Measurements from ENCODE around the gene DNAJC4. TPM values are rescaled to one million over a fixed set of nuclear protein-coding genes. Genes with fewer than 3 reads are reported as not detected.
"Not testable (repeated sequence)": the region's sequence is repeated elsewhere in the genome, so short reads cannot be mapped to it uniquely, and the experiment has no call there.

The DNAJC4 gene
- total RNA-seq, 1 experiment from 2014 or later, result 26.0 TPM

GRCh38 chr11:64245797-64246620 lies 15.7 kb downstream of the DNAJC4 start (continued):
- TF ChIP-seq EMX1 (CRISPR knock-in tag; IDR thresholded peaks at IDR 0.05) (no peak), NFYB (CRISPR knock-in tag; conservative IDR thresholded peaks at IDR 0.05; ENCODE audit: low read depth) (no peak)

GRCh38 chr11:64246621-64246870 lies 16.2 kb downstream of the DNAJC4 start:
- not testable (repeated sequence) for H3K27me3 Mint-ChIP-seq (ENCODE audit: low read depth); ATAC-seq; H3K9me3 Mint-ChIP-seq; H3K27ac Mint-ChIP-seq; DNase-seq (ENCODE audit: low spot score); H3K36me3 Mint-ChIP-seq
- TF ChIP-seq USF2 (CRISPR knock-in tag; IDR thresholded peaks at IDR 0.05) (peak; percentile 35; the same call in 1 of the 2 replicates), ZNF416 (CRISPR knock-in tag; IDR thresholded peaks at IDR 0.05) (peak; percentile 10; the same call in 1 of the 2 replicates), TP53 (CRISPR knock-in tag; IDR thresholded peaks at IDR 0.05) (0 out of 2 replicates have a peak, but pooled peaks have one; percentile 20)
- CTCF ChIA-PET, result interaction anchor here (0.8 to 2.1 kb wide), 8 partner anchors 21 to 108 kb away, joined by 3 to 11 read pairs (median 6); partner anchors contain the start of genes ESRRA, NUDT22 and TRPT1
- H3K4me3 Mint-ChIP-seq, result peak overlapping the region; percentile 88
- POLR2A ChIA-PET, result interaction anchor here (0.7 to 1.7 kb wide), 5 partner anchors 20 to 464 kb away, joined by 3 to 7 read pairs (median 3); partner anchors contain the start of genes NUDT22 and TRPT1
- peaks cover 50% of the 10 kb centered on the region for H3K4me1 Mint-ChIP-seq

GRCh38 chr11:64246871-64247728 lies 16.8 kb downstream of the DNAJC4 start, which contains the start of gene PPP1R14B:
Gene PPP1R14B, minus strand, starts transcription at chr11:64246943. Its CDS starts 270 bp downstream, at chr11:64246673.
- CTCF ChIA-PET, result interaction anchor here (0.8 to 2.1 kb wide), 10 partner anchors 16 to 108 kb away, joined by 3 to 11 read pairs (median 5); partner anchors contain the start of genes CATSPERZ, ESRRA, NUDT22 and TRPT1
- POLR2A ChIA-PET, result interaction anchor here (0.8 to 1.7 kb wide), 5 partner anchors 21 to 328 kb away, joined by 3 to 7 read pairs (median 3); partner anchors contain the start of genes NUDT22 and TRPT1
- peak; percentile 95 for DNase-seq (ENCODE audit: low spot score)
- no peak for TF ChIP-seq KAT7 (CRISPR knock-in tag; IDR thresholded peaks at IDR 0.05; ENCODE audit: borderline replicate concordance)
- TF ChIP-seq OVOL2 (CRISPR knock-in tag; IDR thresholded peaks at IDR 0.05; ENCODE audit: borderline replicate concordance), result no peak
- peak; percentile 32; the same call in 1 of the 2 replicates for TF ChIP-seq ZBTB21 (CRISPR knock-in tag; IDR thresholded peaks at IDR 0.05; ENCODE audit: borderline replicate concordance)
- no peak; the same call in none of the 2 replicates for TF ChIP-seq ETV6 (CRISPR knock-in tag; IDR thresholded peaks at IDR 0.05)
- TF ChIP-seq SOX15 (CRISPR knock-in tag; IDR thresholded peaks at IDR 0.05), result no peak
- peak; percentile 75 for TF ChIP-seq SP1 (CRISPR knock-in tag; conservative IDR thresholded peaks at IDR 0.05)
- no peak for TF ChIP-seq E2F1 (CRISPR knock-in tag; IDR thresholded peaks at IDR 0.05)
- peak; percentile 77 for TF ChIP-seq MAX (CRISPR knock-in tag; IDR thresholded peaks at IDR 0.05)
- no peak for TF ChIP-seq CDX4 (CRISPR knock-in tag; IDR thresholded peaks at IDR 0.05; ENCODE audit: borderline replicate concordance)
- TF ChIP-seq FOXJ3 (CRISPR knock-in tag; IDR thresholded peaks at IDR 0.05; ENCODE audit: borderline replicate concordance), result no peak
- TF ChIP-seq ZNF423 (CRISPR knock-in tag; IDR thresholded peaks at IDR 0.05), result no peak
- TF ChIP-seq FOXP1 (CRISPR knock-in tag; IDR thresholded peaks at IDR 0.05; ENCODE audit: borderline replicate concordance), result peak; percentile 18; the same call in 1 of the 2 replicates
- peak; percentile 69; the same call in 1 of the 2 replicates for TF ChIP-seq ZNF281 (CRISPR knock-in tag; IDR thresholded peaks at IDR 0.05)
- TF ChIP-seq ZNF416 (CRISPR knock-in tag; IDR thresholded peaks at IDR 0.05), result 0 out of 2 replicates have a peak, but pooled peaks have one; percentile 55
- TF ChIP-seq TCF7 (CRISPR knock-in tag; IDR thresholded peaks at IDR 0.05; ENCODE audit: low read depth), result no peak
- TF ChIP-seq CREM (CRISPR knock-in tag; IDR thresholded peaks at IDR 0.05), result 0 out of 2 replicates have a peak, but pooled peaks have one; percentile 20
- TF ChIP-seq AR (CRISPR knock-in tag; IDR thresholded peaks at IDR 0.05), result 0 out of 2 replicates have a peak, but pooled peaks have one; percentile 63

More at GRCh38 chr11:64246871-64247728, 16.8 kb downstream of the DNAJC4 start, which contains the start of gene PPP1R14B:
- ATAC-seq, result peak; percentile 55
- Mint-ChIP-seq H3K4me3 (peak within 1 kb of the TSS; percentile 88), H3K4me1 (peaks cover 50% of the 10 kb centered on the region), H3K36me3 (peaks cover 8% of the 10 kb centered on the region), H3K27me3 (ENCODE audit: low read depth) (no peaks in the 10 kb centered on the region), H3K27ac (peak within 1 kb of the TSS; percentile 97), H3K9me3 (no peaks in the 10 kb centered on the region)

All from WTC11 (cell line).